ENCODE measurements around the gene EDAR. TPM values are rescaled to one million over a fixed set of nuclear protein-coding genes. Genes with fewer than 3 reads are reported as not detected.

Gene EDAR
- total RNA-seq, 1 experiment from 2014 or later: 0.15 TPM

DNA sequence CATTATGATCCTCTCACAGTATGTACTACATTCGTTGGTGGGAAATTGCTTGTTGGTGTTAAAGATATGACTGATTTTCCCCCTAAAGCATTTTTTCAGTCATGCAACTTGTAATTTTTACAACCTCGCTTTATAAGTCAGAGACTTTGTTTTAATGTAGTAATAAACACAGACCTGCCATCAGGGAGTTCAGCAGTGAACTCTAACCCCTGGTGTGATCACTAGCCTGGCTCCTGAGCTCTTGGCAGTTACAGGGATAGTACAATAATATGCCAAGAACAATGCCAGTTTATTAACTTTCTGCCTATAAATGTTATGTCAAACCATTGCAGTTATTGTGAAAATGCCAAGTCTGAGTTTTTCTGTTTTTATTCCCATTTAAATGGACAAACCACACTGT is 93.8 kb downstream of the EDAR start:
- Histone ChIP-seq H3K4me2 (ENCODE audit: low read length) (no peak overlapping the region), H4K20me1 (ENCODE audit: insufficient read depth) (no peaks in the 10 kb centered on the region), H2AFZ (ENCODE audit: low read depth, low read length, poor library complexity, severe bottlenecking) (no peak overlapping the region), H3K4me1 (ENCODE audit: control insufficient read depth in 1 of 2, insufficient read depth in 2 of 2, low read length in 2 of 2) (no peaks in the 10 kb centered on the region), H3K9me3 (ENCODE audit: control insufficient read depth in 1 of 2, insufficient read depth in 1 of 2, low read depth in 1 of 2, low read length in 2 of 2) (no peaks in the 10 kb centered on the region), H3K36me3 (ENCODE audit: control insufficient read depth in 1 of 2, insufficient read depth in 2 of 2, low read length in 2 of 2) (no peaks in the 10 kb centered on the region), H3K9ac (ENCODE audit: low read length) (no peak overlapping the region), H3K27ac (ENCODE audit: low read depth, low read length) (no peak overlapping the region), H3K79me2 (ENCODE audit: insufficient read depth, low read length) (no peaks in the 10 kb centered on the region), H3K27me3 (ENCODE audit: insufficient read depth, low read length) (no peaks in the 10 kb centered on the region), H3K4me3 (replicated peaks in 1 of 2; ENCODE audit: low read depth in 1 of 2, low read length in 2 of 2) (no peak overlapping the region), H3K9me2 (ENCODE audit: insufficient read depth) (no peaks in the 10 kb centered on the region)
- DNase-seq (ENCODE audit: low read depth, low spot score) (no peak), ATAC-seq (no peak)
- ChIA-PET CTCF (no interaction called here), RAD21 (ENCODE audit: low non-redundant PET in 1 of 2, low total read pairs in 2 of 2, uncharacterized antibody in 2 of 2, unreplicated experiment in 2 of 2) (no interaction called here), POLR2A (no interaction called here)
- TF ChIP-seq CBX3 (IDR thresholded peaks at IDR 0.05; ENCODE audit: low read depth) (no peak), ZNF274 (IDR thresholded peaks at IDR 0.05; ENCODE audit: low read depth, low read length) (no peak), ZFX (IDR thresholded peaks at IDR 0.05) (no peak), SIN3A (IDR thresholded peaks at IDR 0.05; ENCODE audit: low read depth) (no peak), MAX (IDR thresholded peaks at IDR 0.05) (no peak), POLR2A (IDR thresholded peaks at IDR 0.05; ENCODE audit: borderline replicate concordance, extremely low read depth, insufficient read depth, insufficient read length) (no peak), ATF3 (IDR thresholded peaks at IDR 0.05) (no peak), RAD21 (IDR thresholded peaks at IDR 0.05; ENCODE audit: low read depth) (no peak), CTCF (IDR thresholded peaks at IDR 0.05 in 2 of 3, conservative IDR thresholded peaks at IDR 0.05 in 1 of 3; ENCODE audit: borderline replicate concordance in 1 of 3, insufficient read depth in 1 of 3, low read depth in 2 of 3, low read length in 2 of 3) (no peak), ZBTB33 (IDR thresholded peaks at IDR 0.05; ENCODE audit: extremely low read depth, insufficient replicate concordance, low read length) (no peak)
- TF ChIP-seq, protein P1, sequence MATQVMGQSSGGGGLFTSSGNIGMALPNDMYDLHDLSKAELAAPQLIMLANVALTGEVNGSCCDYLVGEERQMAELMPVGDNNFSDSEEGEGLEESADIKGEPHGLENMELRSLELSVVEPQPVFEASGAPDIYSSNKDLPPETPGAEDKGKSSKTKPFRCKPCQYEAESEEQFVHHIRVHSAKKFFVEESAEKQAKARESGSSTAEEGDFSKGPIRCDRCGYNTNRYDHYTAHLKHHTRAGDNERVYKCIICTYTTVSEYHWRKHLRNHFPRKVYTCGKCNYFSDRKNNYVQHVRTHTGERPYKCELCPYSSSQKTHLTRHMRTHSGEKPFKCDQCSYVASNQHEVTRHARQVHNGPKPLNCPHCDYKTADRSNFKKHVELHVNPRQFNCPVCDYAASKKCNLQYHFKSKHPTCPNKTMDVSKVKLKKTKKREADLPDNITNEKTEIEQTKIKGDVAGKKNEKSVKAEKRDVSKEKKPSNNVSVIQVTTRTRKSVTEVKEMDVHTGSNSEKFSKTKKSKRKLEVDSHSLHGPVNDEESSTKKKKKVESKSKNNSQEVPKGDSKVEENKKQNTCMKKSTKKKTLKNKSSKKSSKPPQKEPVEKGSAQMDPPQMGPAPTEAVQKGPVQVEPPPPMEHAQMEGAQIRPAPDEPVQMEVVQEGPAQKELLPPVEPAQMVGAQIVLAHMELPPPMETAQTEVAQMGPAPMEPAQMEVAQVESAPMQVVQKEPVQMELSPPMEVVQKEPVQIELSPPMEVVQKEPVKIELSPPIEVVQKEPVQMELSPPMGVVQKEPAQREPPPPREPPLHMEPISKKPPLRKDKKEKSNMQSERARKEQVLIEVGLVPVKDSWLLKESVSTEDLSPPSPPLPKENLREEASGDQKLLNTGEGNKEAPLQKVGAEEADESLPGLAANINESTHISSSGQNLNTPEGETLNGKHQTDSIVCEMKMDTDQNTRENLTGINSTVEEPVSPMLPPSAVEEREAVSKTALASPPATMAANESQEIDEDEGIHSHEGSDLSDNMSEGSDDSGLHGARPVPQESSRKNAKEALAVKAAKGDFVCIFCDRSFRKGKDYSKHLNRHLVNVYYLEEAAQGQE (IDR thresholded peaks at IDR 0.05; ENCODE audit: low read depth): no peak
- intact Hi-C loops (cut with micrococcal nuclease): no loop called here
- BruUV-seq (replicated peaks): no TSS peak
